MM.1S (cell line): Measurements from ENCODE around the gene EDC3.

ENCODE experiments used
- EZH2 ChIP-seq: fragments of 300-600 bp; sonication (generic); optimal IDR thresholded peaks from 2 replicates; pipeline ENCODE3; 2017; ENCODE audit warnings: low read depth, mild to moderate bottlenecking, antibody characterized with exemption, low read length, mixed read lengths
- EZH2phosphoT487 ChIP-seq: fragments of 300-600 bp; sonication (generic); IDR thresholded peaks from 2 replicates; pipeline ENCODE4 v1.6.1; 2018; ENCODE audit warnings: antibody characterized with exemption, low read length
- TF ChIP-seq, protein P1 (sequence below): fragments of 300-600 bp; sonication (generic); IDR thresholded peaks from 2 replicates; pipeline ENCODE4 v1.5.1; 2016; ENCODE audit warnings: antibody characterized with exemption, low read length, mixed read lengths

DNA sequence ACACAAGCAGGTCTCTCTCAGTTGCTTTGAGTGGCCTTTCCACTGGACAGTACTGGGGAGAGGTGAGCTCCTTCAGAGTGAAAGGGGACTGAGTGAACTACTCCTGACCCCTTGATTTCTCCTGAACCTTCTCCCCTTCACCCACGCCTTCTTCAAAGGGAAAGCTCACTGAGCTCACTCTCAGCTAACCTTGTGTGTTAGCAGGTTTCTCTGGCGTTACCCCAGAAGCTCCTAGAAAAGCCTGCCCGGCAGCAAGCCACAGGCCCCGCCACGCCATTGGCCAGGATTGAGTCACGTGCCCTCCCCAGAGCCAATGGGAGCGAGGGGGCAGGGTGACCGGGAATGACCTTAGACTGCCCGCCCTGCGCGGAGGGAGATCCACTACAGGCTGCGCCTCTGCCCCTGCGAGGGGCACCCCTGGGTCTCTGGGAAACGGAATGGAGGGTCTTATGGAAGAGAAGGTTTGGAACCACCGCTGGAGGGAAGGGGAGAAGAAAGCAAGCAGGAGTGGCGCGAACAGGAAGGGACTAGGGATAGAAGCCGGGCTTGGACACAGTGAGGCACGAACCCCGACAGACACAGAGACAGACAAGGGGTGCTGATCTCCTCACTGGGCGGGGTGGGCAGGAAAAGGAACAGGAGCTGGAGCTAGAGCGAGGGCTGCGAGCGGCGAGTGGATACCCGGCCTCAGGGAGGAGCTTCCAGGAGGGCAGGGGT is 97.5 kb downstream of the EDC3 start:
- TF ChIP-seq, protein P1, sequence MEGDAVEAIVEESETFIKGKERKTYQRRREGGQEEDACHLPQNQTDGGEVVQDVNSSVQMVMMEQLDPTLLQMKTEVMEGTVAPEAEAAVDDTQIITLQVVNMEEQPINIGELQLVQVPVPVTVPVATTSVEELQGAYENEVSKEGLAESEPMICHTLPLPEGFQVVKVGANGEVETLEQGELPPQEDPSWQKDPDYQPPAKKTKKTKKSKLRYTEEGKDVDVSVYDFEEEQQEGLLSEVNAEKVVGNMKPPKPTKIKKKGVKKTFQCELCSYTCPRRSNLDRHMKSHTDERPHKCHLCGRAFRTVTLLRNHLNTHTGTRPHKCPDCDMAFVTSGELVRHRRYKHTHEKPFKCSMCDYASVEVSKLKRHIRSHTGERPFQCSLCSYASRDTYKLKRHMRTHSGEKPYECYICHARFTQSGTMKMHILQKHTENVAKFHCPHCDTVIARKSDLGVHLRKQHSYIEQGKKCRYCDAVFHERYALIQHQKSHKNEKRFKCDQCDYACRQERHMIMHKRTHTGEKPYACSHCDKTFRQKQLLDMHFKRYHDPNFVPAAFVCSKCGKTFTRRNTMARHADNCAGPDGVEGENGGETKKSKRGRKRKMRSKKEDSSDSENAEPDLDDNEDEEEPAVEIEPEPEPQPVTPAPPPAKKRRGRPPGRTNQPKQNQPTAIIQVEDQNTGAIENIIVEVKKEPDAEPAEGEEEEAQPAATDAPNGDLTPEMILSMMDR = no peak
- no peak for TF ChIP-seq EZH2phosphoT487
- no peak for TF ChIP-seq EZH2
